ENCODE data around the gene DTX4.

Gene DTX4

DNA sequence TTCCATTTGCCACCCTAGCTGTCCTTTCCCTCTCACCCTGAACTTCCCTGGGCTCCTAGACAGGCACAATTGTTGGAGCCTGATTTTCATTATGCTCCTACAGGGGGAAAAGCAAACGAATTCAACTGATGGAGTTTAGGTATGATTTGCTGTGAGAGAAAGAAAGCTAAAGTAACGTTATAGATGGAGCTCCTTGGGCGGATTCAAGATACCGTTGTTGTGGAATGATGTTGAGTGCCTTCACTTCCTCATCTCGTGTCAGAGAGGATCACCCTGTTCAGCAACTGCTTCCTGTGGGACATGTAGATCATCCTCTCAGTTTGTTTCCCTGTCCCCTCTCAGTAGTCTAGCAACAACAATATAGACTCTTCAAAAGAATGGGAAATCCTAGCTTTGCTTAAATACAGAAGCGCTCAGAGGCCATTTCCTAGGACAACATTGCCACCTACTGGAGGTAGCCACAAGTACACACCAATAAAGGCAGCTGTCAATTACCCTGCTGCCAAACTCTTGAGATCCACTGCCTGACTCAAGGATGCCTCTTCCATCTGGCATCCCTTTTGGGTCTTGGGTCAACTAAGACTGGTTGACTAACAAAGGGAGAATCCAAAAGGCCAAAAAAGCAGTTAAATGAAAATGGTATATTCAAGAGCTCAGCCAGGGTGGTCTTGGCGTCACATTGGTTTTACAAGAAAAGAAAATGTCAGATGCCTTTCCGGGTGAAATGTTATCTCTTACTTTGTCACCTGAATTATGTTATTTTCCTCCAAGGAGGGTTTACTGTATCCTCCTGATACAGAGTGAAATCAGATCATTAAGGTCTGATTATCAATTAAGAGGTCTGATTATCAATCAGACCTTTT lies 13.5 kb upstream of the DTX4 start:
- H3K4me3 ChIP-seq (ENCODE audit: low read depth, low read length), result no peak overlapping the region
- no peaks in the 10 kb centered on the region for H3K36me3 ChIP-seq
- peak; percentile 39 for DNase-seq
- H3K9me3 ChIP-seq (ENCODE audit: severe bottlenecking), result no peaks in the 10 kb centered on the region
- H3K27me3 ChIP-seq (ENCODE audit: insufficient read depth, low read depth, severe bottlenecking), result peaks cover 49% of the 10 kb centered on the region
- no peak overlapping the region for H3K27ac ChIP-seq
- TF ChIP-seq, protein P1, sequence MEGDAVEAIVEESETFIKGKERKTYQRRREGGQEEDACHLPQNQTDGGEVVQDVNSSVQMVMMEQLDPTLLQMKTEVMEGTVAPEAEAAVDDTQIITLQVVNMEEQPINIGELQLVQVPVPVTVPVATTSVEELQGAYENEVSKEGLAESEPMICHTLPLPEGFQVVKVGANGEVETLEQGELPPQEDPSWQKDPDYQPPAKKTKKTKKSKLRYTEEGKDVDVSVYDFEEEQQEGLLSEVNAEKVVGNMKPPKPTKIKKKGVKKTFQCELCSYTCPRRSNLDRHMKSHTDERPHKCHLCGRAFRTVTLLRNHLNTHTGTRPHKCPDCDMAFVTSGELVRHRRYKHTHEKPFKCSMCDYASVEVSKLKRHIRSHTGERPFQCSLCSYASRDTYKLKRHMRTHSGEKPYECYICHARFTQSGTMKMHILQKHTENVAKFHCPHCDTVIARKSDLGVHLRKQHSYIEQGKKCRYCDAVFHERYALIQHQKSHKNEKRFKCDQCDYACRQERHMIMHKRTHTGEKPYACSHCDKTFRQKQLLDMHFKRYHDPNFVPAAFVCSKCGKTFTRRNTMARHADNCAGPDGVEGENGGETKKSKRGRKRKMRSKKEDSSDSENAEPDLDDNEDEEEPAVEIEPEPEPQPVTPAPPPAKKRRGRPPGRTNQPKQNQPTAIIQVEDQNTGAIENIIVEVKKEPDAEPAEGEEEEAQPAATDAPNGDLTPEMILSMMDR (IDR thresholded peaks at IDR 0.05; ENCODE audit: low read depth, low read length), result peak; percentile 75

DNA sequence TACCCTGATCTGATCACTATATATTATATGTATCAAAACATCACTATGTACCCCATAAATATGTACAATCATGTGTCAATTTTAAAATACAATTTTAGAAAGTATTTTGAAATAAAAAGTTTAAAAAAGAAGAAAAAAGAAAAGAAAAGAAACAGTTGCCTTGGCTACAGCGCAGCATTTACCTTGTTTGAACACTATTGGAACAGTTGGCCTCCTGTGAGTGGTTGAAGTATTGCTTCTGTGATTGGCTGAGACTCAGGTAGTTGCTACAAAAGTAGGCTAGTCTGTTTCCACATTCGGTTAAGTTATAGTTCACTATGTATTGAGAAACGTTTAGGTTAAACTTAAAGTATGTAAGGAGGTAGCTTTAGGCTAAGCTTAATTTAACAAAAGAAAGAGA lies 7.9 kb upstream of the DTX4 start:
- DNase-seq, result no peak
- no peaks in the 10 kb centered on the region for H3K9me3 ChIP-seq (ENCODE audit: severe bottlenecking)
- H3K36me3 ChIP-seq, result no peaks in the 10 kb centered on the region
- H3K27ac ChIP-seq, result no peak overlapping the region
- H3K4me3 ChIP-seq (ENCODE audit: low read depth, low read length), result no peak overlapping the region
- TF ChIP-seq, protein P1 (IDR thresholded peaks at IDR 0.05; ENCODE audit: low read depth, low read length), result no peak
- H3K27me3 ChIP-seq (ENCODE audit: insufficient read depth, low read depth, severe bottlenecking), result peaks cover 59% of the 10 kb centered on the region

DNA sequence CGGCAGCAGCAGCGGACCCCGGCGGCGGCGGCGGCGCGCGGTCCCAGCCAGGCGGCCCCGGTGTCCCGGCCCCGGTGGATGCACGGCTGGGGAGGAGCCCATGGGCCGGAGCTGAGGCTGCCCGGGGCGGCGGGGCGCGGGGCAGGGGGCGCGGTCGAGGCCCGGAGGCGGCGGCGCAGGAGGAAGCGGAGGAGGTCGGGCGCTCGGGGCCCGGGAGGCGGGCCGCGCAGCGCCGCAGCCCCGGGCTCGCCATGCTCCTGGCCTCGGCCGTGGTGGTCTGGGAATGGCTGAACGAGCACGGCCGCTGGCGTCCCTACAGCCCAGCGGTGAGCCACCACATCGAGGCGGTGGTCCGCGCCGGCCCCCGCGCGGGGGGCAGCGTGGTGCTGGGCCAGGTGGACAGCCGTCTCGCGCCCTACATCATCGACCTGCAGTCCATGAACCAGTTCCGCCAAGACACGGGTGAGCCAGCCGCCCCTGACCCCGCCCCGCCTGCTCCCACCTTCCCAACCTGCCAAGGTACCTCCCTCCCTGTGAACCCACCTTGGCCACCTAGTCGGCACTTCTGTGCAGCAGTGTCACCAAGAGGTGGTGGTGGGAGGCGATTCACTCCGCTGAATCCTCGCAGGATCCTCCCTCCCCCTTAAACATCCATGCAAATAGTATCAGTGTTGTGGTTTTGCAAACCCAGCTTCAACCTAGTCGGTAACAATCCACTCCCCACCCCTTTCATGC lies 580 bp downstream of the DTX4 start:
- no peaks in the 10 kb centered on the region for H3K9me3 ChIP-seq (ENCODE audit: severe bottlenecking)
- peak; percentile 11 for DNase-seq
- no peaks in the 10 kb centered on the region for H3K36me3 ChIP-seq
- H3K27me3 ChIP-seq (ENCODE audit: insufficient read depth, low read depth, severe bottlenecking), result peaks cover 80% of the 10 kb centered on the region
- H3K27ac ChIP-seq, result no peak overlapping the region
- TF ChIP-seq, protein P1 (IDR thresholded peaks at IDR 0.05; ENCODE audit: low read depth, low read length), result no peak
- peak overlapping the region; percentile 30 for H3K4me3 ChIP-seq (ENCODE audit: low read depth, low read length)

DNA sequence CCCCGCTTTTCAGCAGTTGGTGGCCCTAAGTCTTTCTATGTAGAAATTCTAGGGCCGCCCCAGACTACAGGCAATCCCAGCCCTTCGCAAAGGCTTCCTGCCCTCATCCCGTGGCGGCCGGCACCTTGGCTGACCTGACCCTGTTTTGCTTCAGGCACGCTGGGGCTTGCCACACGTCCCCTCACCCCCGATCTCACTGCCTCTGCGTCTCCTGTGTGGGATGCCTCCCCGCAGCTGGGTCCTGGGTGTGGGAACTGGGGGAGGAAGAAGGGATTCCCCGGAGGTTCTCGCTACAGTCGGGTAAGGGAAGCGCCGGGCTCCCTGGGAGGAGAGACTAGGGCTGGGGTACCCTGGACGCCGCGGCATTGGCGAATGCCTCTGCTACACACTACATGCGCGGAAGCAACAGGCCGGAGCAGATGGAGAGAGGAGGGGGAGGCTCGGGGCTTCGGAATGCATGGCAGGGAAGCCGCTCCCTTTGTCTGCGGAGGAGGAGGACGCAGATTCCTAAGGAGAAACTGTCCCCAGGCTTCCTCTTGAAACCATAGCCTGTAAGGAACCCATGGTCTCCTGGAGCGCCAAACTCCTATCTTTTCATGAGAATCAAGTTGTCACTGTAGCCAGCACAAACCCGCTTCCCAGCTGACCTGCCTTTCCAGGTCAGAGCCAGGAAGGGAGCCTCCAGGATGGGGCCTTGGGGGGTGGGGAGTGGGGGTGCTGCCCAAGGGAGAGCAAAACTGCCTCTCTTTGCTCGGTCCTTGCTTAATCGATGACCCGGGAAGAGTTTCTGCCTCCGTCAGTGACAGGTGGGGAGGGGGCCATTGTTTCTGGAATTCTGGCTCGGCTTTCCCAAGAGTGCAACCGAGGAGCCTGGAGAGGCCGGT lies 1.4 kb downstream of the DTX4 start:
- Histone ChIP-seq H3K27me3 (ENCODE audit: insufficient read depth, low read depth, severe bottlenecking) (peaks cover 80% of the 10 kb centered on the region), H3K9me3 (ENCODE audit: severe bottlenecking) (no peaks in the 10 kb centered on the region), H3K36me3 (no peaks in the 10 kb centered on the region), H3K4me3 (ENCODE audit: low read depth, low read length) (no peak overlapping the region), H3K27ac (no peak overlapping the region)
- peak; percentile 15 for DNase-seq
- TF ChIP-seq, protein P1 (IDR thresholded peaks at IDR 0.05; ENCODE audit: low read depth, low read length), result no peak

DNA sequence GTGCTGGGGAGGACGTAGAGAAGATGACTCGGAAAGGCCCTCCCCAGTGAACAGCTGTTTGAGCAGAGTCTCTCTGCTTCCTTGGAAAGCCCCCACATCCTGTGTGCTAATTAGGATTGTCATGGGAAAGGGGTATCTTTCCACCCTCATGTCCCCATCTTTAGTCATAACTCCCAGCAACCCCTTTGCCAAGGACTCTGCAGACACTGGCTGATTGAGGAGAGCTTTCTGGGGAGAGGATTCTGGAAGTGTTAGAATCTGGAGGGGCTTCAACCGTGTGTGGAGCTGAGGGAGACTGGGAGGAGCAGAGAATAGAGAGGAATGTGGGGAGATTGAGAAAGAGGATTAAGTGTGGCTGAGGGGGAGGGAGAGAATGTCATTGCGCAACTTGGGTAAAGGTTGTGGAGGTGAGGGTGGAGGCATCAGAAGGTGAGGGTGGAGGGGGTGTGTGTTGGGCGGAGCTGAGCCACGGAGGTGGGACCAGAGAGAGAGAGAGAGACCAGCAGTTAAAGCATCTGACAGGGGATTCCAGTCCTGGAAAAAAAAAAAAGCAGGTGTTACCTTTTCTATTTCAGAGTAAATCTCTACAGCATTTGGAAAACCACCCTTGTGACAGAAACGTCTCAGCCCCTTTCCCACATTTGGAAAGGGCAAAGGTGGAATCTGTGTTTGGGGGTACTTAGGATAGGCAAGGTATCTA lies 2.2 kb downstream of the DTX4 start:
- no peak overlapping the region for H3K4me3 ChIP-seq (ENCODE audit: low read depth, low read length)

More for the DNA sequence above, 2.2 kb downstream of the DTX4 start:
- Histone ChIP-seq H3K27me3 (ENCODE audit: insufficient read depth, low read depth, severe bottlenecking) (peaks cover 76% of the 10 kb centered on the region), H3K27ac (no peak overlapping the region), H3K9me3 (ENCODE audit: severe bottlenecking) (peaks cover under 1% of the 10 kb centered on the region), H3K36me3 (no peaks in the 10 kb centered on the region)
- TF ChIP-seq, protein P1 (IDR thresholded peaks at IDR 0.05; ENCODE audit: low read depth, low read length), result no peak
- no peak for DNase-seq

All from WERI-Rb-1 (cell line).